ENCODE results near the gene SEPTIN5. TPM values are rescaled to one million over a fixed set of nuclear protein-coding genes. Genes with fewer than 3 reads are reported as not detected.

The SEPTIN5 gene
- total RNA-seq, 3 donors from 2014 or later (not counting 1 experiment from before 2014, with no cell fraction given) = 0.52 to 4.5 (median 1.9) TPM

- H3K9me3 Mint-ChIP-seq = no peaks in the 10 kb centered on the region
- Histone ChIP-seq H3K27ac (ENCODE audit: low read length) (no peak overlapping the region), H3K36me3 (ENCODE audit: control insufficient read depth, insufficient read depth, low read length) (no peaks in the 10 kb centered on the region), H3K9me3 (ENCODE audit: control insufficient read depth, insufficient read depth, low read length) (no peaks in the 10 kb centered on the region), H3K4me3 (ENCODE audit: low read length) (no peak overlapping the region), H3K4me1 (ENCODE audit: control insufficient read depth, insufficient read depth, low read length) (no peaks in the 10 kb centered on the region), H3K27me3 (ENCODE audit: control insufficient read depth, insufficient read depth, low read length) (no peaks in the 10 kb centered on the region)
- no peaks in the 10 kb centered on the region for H3K36me3 Mint-ChIP-seq
- no peak overlapping the region for H3K27ac Mint-ChIP-seq
- WGBS (ENCODE audit: insufficient coverage) = 85% methylated on average over 21 of the region's 21 CpGs
- DNase-seq (no peak), ATAC-seq (no peak)
- intact Hi-C loops (cut with micrococcal nuclease) = no loop called here
- TF ChIP-seq, protein P1, sequence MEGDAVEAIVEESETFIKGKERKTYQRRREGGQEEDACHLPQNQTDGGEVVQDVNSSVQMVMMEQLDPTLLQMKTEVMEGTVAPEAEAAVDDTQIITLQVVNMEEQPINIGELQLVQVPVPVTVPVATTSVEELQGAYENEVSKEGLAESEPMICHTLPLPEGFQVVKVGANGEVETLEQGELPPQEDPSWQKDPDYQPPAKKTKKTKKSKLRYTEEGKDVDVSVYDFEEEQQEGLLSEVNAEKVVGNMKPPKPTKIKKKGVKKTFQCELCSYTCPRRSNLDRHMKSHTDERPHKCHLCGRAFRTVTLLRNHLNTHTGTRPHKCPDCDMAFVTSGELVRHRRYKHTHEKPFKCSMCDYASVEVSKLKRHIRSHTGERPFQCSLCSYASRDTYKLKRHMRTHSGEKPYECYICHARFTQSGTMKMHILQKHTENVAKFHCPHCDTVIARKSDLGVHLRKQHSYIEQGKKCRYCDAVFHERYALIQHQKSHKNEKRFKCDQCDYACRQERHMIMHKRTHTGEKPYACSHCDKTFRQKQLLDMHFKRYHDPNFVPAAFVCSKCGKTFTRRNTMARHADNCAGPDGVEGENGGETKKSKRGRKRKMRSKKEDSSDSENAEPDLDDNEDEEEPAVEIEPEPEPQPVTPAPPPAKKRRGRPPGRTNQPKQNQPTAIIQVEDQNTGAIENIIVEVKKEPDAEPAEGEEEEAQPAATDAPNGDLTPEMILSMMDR (IDR thresholded peaks at IDR 0.05) = no peak
- H3K4me3 Mint-ChIP-seq = no peak overlapping the region
- no peaks in the 10 kb centered on the region for H3K4me1 Mint-ChIP-seq
- H3K27me3 Mint-ChIP-seq (ENCODE audit: low read depth in 2 of 2) = no peaks in the 10 kb centered on the region
Observed at GRCh38 chr22:19742160-19743066, 28.1 kb downstream of the SEPTIN5 start.

- Histone ChIP-seq H3K27me3 (ENCODE audit: control insufficient read depth, insufficient read depth, low read length) (no peaks in the 10 kb centered on the region), H3K4me3 (ENCODE audit: low read length) (no peak overlapping the region), H3K9me3 (ENCODE audit: control insufficient read depth, insufficient read depth, low read length) (no peaks in the 10 kb centered on the region), H3K36me3 (ENCODE audit: control insufficient read depth, insufficient read depth, low read length) (no peaks in the 10 kb centered on the region), H3K4me1 (ENCODE audit: control insufficient read depth, insufficient read depth, low read length) (no peaks in the 10 kb centered on the region), H3K27ac (ENCODE audit: low read length) (no peak overlapping the region)
- intact Hi-C loops (cut with micrococcal nuclease) = no loop called here
- TF ChIP-seq, protein P1 (IDR thresholded peaks at IDR 0.05) = no peak
- DNase-seq (no peak), ATAC-seq (no peak)
- H3K36me3 Mint-ChIP-seq = no peaks in the 10 kb centered on the region
- no peaks in the 10 kb centered on the region for H3K4me1 Mint-ChIP-seq
- H3K4me3 Mint-ChIP-seq = no peak overlapping the region
- H3K27ac Mint-ChIP-seq = no peak overlapping the region
- no peaks in the 10 kb centered on the region for H3K27me3 Mint-ChIP-seq (ENCODE audit: low read depth in 2 of 2)
- WGBS (ENCODE audit: insufficient coverage) = 87% methylated on average over 6 of the region's 6 CpGs
- H3K9me3 Mint-ChIP-seq = no peaks in the 10 kb centered on the region
Observed at GRCh38 chr22:19743081-19743480, 28.8 kb downstream of the SEPTIN5 start.

GRCh38 chr22:19743651-19744050 is 29.3 kb downstream of the SEPTIN5 start:
- ATAC-seq = no peak

More at GRCh38 chr22:19743651-19744050, 29.3 kb downstream of the SEPTIN5 start:
- Histone ChIP-seq H3K4me1 (ENCODE audit: control insufficient read depth, insufficient read depth, low read length) (no peaks in the 10 kb centered on the region), H3K36me3 (ENCODE audit: control insufficient read depth, insufficient read depth, low read length) (no peaks in the 10 kb centered on the region), H3K27me3 (ENCODE audit: control insufficient read depth, insufficient read depth, low read length) (no peaks in the 10 kb centered on the region), H3K9me3 (ENCODE audit: control insufficient read depth, insufficient read depth, low read length) (no peaks in the 10 kb centered on the region), H3K27ac (ENCODE audit: low read length) (no peak overlapping the region), H3K4me3 (ENCODE audit: low read length) (no peak overlapping the region)
- 82% methylated on average over 4 of the region's 4 CpGs for WGBS (ENCODE audit: insufficient coverage)
- TF ChIP-seq, protein P1 (IDR thresholded peaks at IDR 0.05) = no peak
- Mint-ChIP-seq H3K27me3 (ENCODE audit: low read depth in 2 of 2) (no peaks in the 10 kb centered on the region), H3K4me1 (no peaks in the 10 kb centered on the region), H3K9me3 (no peaks in the 10 kb centered on the region), H3K4me3 (no peak overlapping the region), H3K36me3 (no peaks in the 10 kb centered on the region), H3K27ac (no peak overlapping the region)
- no peak for DNase-seq
- intact Hi-C loops (cut with micrococcal nuclease) = no loop called here

Measured in natural killer cell (primary cell).